HCT116 (cell line): Measurements from ENCODE around the gene RFLNA. TPM values are rescaled to one million over a fixed set of nuclear protein-coding genes. Genes with fewer than 3 reads are reported as not detected.

Experiments used
- ATAC-seq: fragments of 200-7000 bp; cut with Tn5 transposase; 2 replicates; pipeline ENCODE4 v1.9.1; 2020; ENCODE audit warnings: mild to moderate bottlenecking, moderate library complexity
- BruUV-seq: library from RNA; stranded (reverse); fragments of 400-500 nt; replicated peaks from 2 replicates; lab custom pipeline; 2021; lab: Mats Ljungman, UMichigan
- CTCF ChIA-PET: fragments of 300-600 bp; sonication (Branson Sonifier 250); formaldehyde crosslinking; loops from one replicate; lab custom pipeline; 2021; ENCODE audit warnings: antibody characterized with exemption; lab: Charles Lee
- POLR2A ChIA-PET: fragments of 300-600, 350-600 bp; sonication (Branson Sonifier 250); formaldehyde crosslinking; loops from one replicate; lab custom pipeline; 2021; ENCODE audit warnings: antibody characterized with exemption; lab: Charles Lee
- RAD21 ChIA-PET, 2 experiments: fragments of 300-600 bp; sonication (Branson Sonifier 250); formaldehyde crosslinking; loops; one replicate each; lab custom pipeline; 2023; ENCODE audit warnings: low total read pairs in 2 of 2; ENCODE audit not compliant: uncharacterized antibody in 2 of 2, unreplicated experiment in 2 of 2, low non-redundant PET in 1 of 2; lab: Charles Lee
- DNase-seq: peaks from one replicate; pipeline ENCODE4 v3.0.0-alpha.2; 2010; ENCODE audit warnings: low read depth, low spot score
- H2AFZ ChIP-seq: fragments of 200-600 bp; shearing (Covaris generic), sonication (generic); 2 replicates; pipeline ENCODE4 v1.6.1; 2017; ENCODE audit warnings: low read depth, mixed run types, mixed read lengths, antibody characterized with exemption, low read length; ENCODE audit not compliant: poor library complexity, severe bottlenecking
- H3K27ac ChIP-seq: 2 replicates; pipeline ENCODE4 v1.5.1; 2012; ENCODE audit warnings: low read depth, low read length
- H3K27me3 ChIP-seq: fragments of 200-600 bp; sonication (generic); 2 replicates; pipeline ENCODE4 v1.6.1; 2016; ENCODE audit warnings: mixed run types, low read length, mixed read lengths; ENCODE audit not compliant: insufficient read depth
- H3K36me3 ChIP-seq, 2 experiments: fragments of 200-500 bp in 1 of 2; fragments of 200-600 bp in 1 of 2; sonication (Bioruptor generic) in 1 of 2; sonication (generic) in 1 of 2; 2 replicates each; pipeline versions ENCODE4 v1.5.1 to v1.6.1; 2014 to 2016; ENCODE audit warnings: low read length in 2 of 2, inconsistent platforms in 1 of 2, mixed read lengths in 1 of 2, mixed run types in 1 of 2; ENCODE audit not compliant: insufficient read depth in 2 of 2, control insufficient read depth in 1 of 2
- H3K4me1 ChIP-seq, 2 experiments: fragments of 200-600 bp in 1 of 2; sonication (generic) in 1 of 2; 2 replicates each; pipeline versions ENCODE4 v1.5.1 to v1.6.1; 2012 to 2017; ENCODE audit warnings: low read length in 2 of 2, inconsistent platforms in 1 of 2, mild to moderate bottlenecking in 1 of 2, mixed read lengths in 1 of 2, mixed run types in 1 of 2, moderate library complexity in 1 of 2; ENCODE audit not compliant: insufficient read depth in 2 of 2, control insufficient read depth in 1 of 2
- H3K4me2 ChIP-seq: fragments of 200-600 bp; sonication (generic); 2 replicates; pipeline ENCODE4 v1.6.1; 2017; ENCODE audit warnings: mixed run types, low read length, mixed read lengths
- H3K4me3 ChIP-seq, 2 experiments: fragments of 200-600 bp in 1 of 2; sonication (generic) in 1 of 2; replicated peaks in 1 of 2; 2 replicates each; pipeline ENCODE4 v1.5.1; 2011 to 2016; ENCODE audit warnings: low read length in 2 of 2, control low read depth in 1 of 2, low read depth in 1 of 2, mild to moderate bottlenecking in 1 of 2, mixed read lengths in 1 of 2, mixed run types in 1 of 2
- H3K79me2 ChIP-seq: fragments of 200-600 bp; sonication (generic); 2 replicates; pipeline ENCODE4 v1.6.1; 2017; ENCODE audit warnings: mild to moderate bottlenecking, mixed run types, low read length, moderate library complexity, mixed read lengths; ENCODE audit not compliant: insufficient read depth
- H3K9ac ChIP-seq: fragments of 200-600 bp; sonication (generic); 2 replicates; pipeline ENCODE4 v1.6.1; 2016; ENCODE audit warnings: low read length, mixed read lengths
- H3K9me2 ChIP-seq: fragments of 200-600 bp; sonication (generic), shearing (Covaris generic); 2 replicates; pipeline ENCODE4 v1.6.1; 2017; ENCODE audit warnings: mixed run types, mild to moderate bottlenecking, moderate library complexity; ENCODE audit not compliant: insufficient read depth
- H3K9me3 ChIP-seq, 2 experiments: fragments of 200-500 bp in 1 of 2; fragments of 200-600 bp in 1 of 2; sonication (Bioruptor generic) in 1 of 2; sonication (generic) in 1 of 2; 2 replicates each; pipeline ENCODE4 v1.6.1; 2014 to 2017; ENCODE audit warnings: low read length in 2 of 2, mixed read lengths in 2 of 2, inconsistent platforms in 1 of 2, low read depth in 1 of 2, mild to moderate bottlenecking in 1 of 2, mixed run types in 1 of 2, moderate library complexity in 1 of 2; ENCODE audit not compliant: control insufficient read depth in 1 of 2, insufficient read depth in 1 of 2
- H4K20me1 ChIP-seq: fragments of 200-600 bp; sonication (generic), shearing (Covaris generic); 2 replicates; pipeline ENCODE4 v1.6.1; 2017; ENCODE audit warnings: mixed run types, mild to moderate bottlenecking, moderate library complexity; ENCODE audit not compliant: insufficient read depth
- CBX3 ChIP-seq: IDR thresholded peaks from 2 replicates; pipeline ENCODE4 v1.6.1; 2012; ENCODE audit warnings: low read depth
- EGR1 ChIP-seq: IDR thresholded peaks from 2 replicates; pipeline ENCODE4 v1.6.1; 2012; ENCODE audit warnings: low read depth
- ELF1 ChIP-seq: IDR thresholded peaks from 2 replicates; pipeline ENCODE4 v1.6.1; 2012; ENCODE audit warnings: low read depth, borderline replicate concordance
- EZH2 ChIP-seq: fragments of 200-600 bp; sonication (generic); IDR thresholded peaks from 2 replicates; pipeline ENCODE4 v1.6.1; 2017; ENCODE audit warnings: antibody characterized with exemption, mixed run types
- EZH2phosphoT487 ChIP-seq: fragments of 200-600 bp; IDR thresholded peaks from 2 replicates; pipeline ENCODE4 v1.6.1; 2018; ENCODE audit warnings: antibody characterized with exemption, borderline replicate concordance
- FOSL1 ChIP-seq: IDR thresholded peaks from 2 replicates; pipeline ENCODE4 v1.6.1; 2012; ENCODE audit warnings: low read depth
- JUND ChIP-seq: IDR thresholded peaks from 2 replicates; pipeline ENCODE4 v1.6.1; 2012
- POLR2A ChIP-seq: IDR thresholded peaks from 2 replicates; pipeline ENCODE4 v1.7.0; 2011; ENCODE audit warnings: borderline replicate concordance; ENCODE audit not compliant: insufficient read depth, insufficient read length; ENCODE audit errors: extremely low read depth
- RAD21 ChIP-seq: IDR thresholded peaks from 2 replicates; pipeline ENCODE4 v1.6.1; 2012; ENCODE audit warnings: low read depth, mild to moderate bottlenecking
- REST ChIP-seq: IDR thresholded peaks from 2 replicates; pipeline ENCODE4 v1.6.1; 2012; ENCODE audit warnings: low read depth
- SIN3A ChIP-seq: IDR thresholded peaks from 2 replicates; pipeline ENCODE4 v1.6.1; 2012; ENCODE audit warnings: low read depth
- SP1 ChIP-seq: IDR thresholded peaks from 2 replicates; pipeline ENCODE4 v1.6.1; 2012; ENCODE audit warnings: low read depth
- SRF ChIP-seq: IDR thresholded peaks from 2 replicates; pipeline ENCODE4 v1.6.1; 2012; ENCODE audit warnings: low read depth
- YY1 ChIP-seq: IDR thresholded peaks from 2 replicates; pipeline ENCODE4 v1.6.1; 2011; ENCODE audit warnings: low read length, low read depth, moderate library complexity, mild to moderate bottlenecking; ENCODE audit not compliant: insufficient replicate concordance; ENCODE audit errors: extremely low read depth
- ZBTB33 ChIP-seq: IDR thresholded peaks from 2 replicates; pipeline ENCODE4 v1.6.1; 2011; ENCODE audit warnings: mild to moderate bottlenecking, low read length, moderate library complexity; ENCODE audit not compliant: insufficient replicate concordance; ENCODE audit errors: extremely low read depth
- ZFX ChIP-seq: fragments of 450-650 bp; IDR thresholded peaks from 2 replicates; pipeline ENCODE4 v1.6.1; 2017
- ZNF274 ChIP-seq: fragments of 200-500 bp; sonication (Bioruptor generic); IDR thresholded peaks from 2 replicates; pipeline ENCODE4 v1.6.1; 2014; ENCODE audit warnings: mild to moderate bottlenecking, low read depth, low read length, inconsistent platforms
- intact Hi-C: fragments of 100-400 bp; cut with micrococcal nuclease; formaldehyde crosslinking; loops from 2 replicates; pipeline ENCODE4 v1.10.0; 2022
- total RNA-seq: library from RNA; stranded (reverse); gene quantifications from one replicate; pipeline ENCODE4 v1.2.1, GENCODE V29; 2021; ENCODE audit not compliant: unreplicated experiment
- TF ChIP-seq, protein P1 (sequence below): IDR thresholded peaks from 2 replicates; pipeline ENCODE4 v1.6.1; 2012
- TF ChIP-seq, protein P2 (sequence below): IDR thresholded peaks from 2 replicates; pipeline ENCODE4 v1.6.1; 2012
- TF ChIP-seq, protein P3 (sequence below), 3 experiments: fragments of 200-600 bp in 1 of 3; sonication (generic) in 1 of 3; IDR thresholded peaks in 2 of 3; conservative IDR thresholded peaks in 1 of 3; 2 replicates each; pipeline ENCODE4 v1.5.1; 2012 to 2017; ENCODE audit warnings: low read depth in 2 of 3, low read length in 2 of 3, antibody characterized with exemption in 1 of 3, borderline replicate concordance in 1 of 3, control low read depth in 1 of 3, mild to moderate bottlenecking in 1 of 3, mixed read lengths in 1 of 3, mixed run types in 1 of 3, moderate library complexity in 1 of 3; ENCODE audit not compliant: insufficient read depth in 1 of 3

Gene RFLNA
- total RNA-seq, 1 experiment from 2014 or later: not detected

- Histone ChIP-seq H3K27me3 (0 out of 2 replicates have a peak, but pooled peaks cover 2% of the 10 kb centered on the region), H3K27ac (no peak overlapping the region), H4K20me1 (no peaks in the 10 kb centered on the region), H3K4me2 (no peak overlapping the region), H3K4me1 (peaks cover 8 to 10% of the 10 kb centered on the region in 2 experiments; a peak in 3 of 4 replicates), H2AFZ (no peak overlapping the region), H3K79me2 (no peaks in the 10 kb centered on the region), H3K4me3 (no peak overlapping the region), H3K9me3 (no peaks in the 10 kb centered on the region), H3K36me3 (no peaks in the 10 kb centered on the region), H3K9ac (no peak overlapping the region), H3K9me2 (no peaks in the 10 kb centered on the region)
- ChIA-PET RAD21 (no interaction called here), CTCF (no interaction called here), POLR2A (no interaction called here)
- BruUV-seq: no TSS peak
- no peak for TF ChIP-seq SP1
- TF ChIP-seq POLR2A: no peak
- TF ChIP-seq, protein P1, sequence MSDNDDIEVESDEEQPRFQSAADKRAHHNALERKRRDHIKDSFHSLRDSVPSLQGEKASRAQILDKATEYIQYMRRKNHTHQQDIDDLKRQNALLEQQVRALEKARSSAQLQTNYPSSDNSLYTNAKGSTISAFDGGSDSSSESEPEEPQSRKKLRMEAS: no peak
- no peak for TF ChIP-seq ELF1
- TF ChIP-seq YY1: no peak
- no peak for TF ChIP-seq CBX3
- TF ChIP-seq ZBTB33: no peak
- TF ChIP-seq, protein P2, sequence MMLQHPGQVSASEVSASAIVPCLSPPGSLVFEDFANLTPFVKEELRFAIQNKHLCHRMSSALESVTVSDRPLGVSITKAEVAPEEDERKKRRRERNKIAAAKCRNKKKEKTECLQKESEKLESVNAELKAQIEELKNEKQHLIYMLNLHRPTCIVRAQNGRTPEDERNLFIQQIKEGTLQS: no peak
- TF ChIP-seq EZH2phosphoT487: no peak
- TF ChIP-seq EZH2: no peak
- TF ChIP-seq ZNF274: no peak
- TF ChIP-seq, protein P3, sequence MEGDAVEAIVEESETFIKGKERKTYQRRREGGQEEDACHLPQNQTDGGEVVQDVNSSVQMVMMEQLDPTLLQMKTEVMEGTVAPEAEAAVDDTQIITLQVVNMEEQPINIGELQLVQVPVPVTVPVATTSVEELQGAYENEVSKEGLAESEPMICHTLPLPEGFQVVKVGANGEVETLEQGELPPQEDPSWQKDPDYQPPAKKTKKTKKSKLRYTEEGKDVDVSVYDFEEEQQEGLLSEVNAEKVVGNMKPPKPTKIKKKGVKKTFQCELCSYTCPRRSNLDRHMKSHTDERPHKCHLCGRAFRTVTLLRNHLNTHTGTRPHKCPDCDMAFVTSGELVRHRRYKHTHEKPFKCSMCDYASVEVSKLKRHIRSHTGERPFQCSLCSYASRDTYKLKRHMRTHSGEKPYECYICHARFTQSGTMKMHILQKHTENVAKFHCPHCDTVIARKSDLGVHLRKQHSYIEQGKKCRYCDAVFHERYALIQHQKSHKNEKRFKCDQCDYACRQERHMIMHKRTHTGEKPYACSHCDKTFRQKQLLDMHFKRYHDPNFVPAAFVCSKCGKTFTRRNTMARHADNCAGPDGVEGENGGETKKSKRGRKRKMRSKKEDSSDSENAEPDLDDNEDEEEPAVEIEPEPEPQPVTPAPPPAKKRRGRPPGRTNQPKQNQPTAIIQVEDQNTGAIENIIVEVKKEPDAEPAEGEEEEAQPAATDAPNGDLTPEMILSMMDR (IDR thresholded peaks at IDR 0.05 in 2 of 3, conservative IDR thresholded peaks at IDR 0.05 in 1 of 3; ENCODE audit: borderline replicate concordance in 1 of 3, insufficient read depth in 1 of 3, low read depth in 2 of 3, low read length in 2 of 3): no peak
- TF ChIP-seq FOSL1: no peak
- TF ChIP-seq RAD21: no peak
- TF ChIP-seq SRF: no peak
- no peak for TF ChIP-seq JUND
- TF ChIP-seq SIN3A: no peak
- no peak for TF ChIP-seq ZFX
- no peak for TF ChIP-seq EGR1
- no peak for TF ChIP-seq REST
- intact Hi-C loops: no loop called here
- DNase-seq (no peak), ATAC-seq (no peak)
These were observed 17.3 kb upstream of the RFLNA start for GRCh38 chr12:124277394-124278241.
